Psoas muscle (tissue), 8 donors: ENCODE measurements around the gene RPN1. TPM values are rescaled to one million over a fixed set of nuclear protein-coding genes. Genes with fewer than 3 reads are reported as not detected.

Experiments used
- ATAC-seq, 4 donors: fragments of 200-7000 bp; cut with Tn5 transposase; one replicate each; pipeline ENCODE4 v1.9.1; 2020; ENCODE audit warnings: moderate library complexity in 3 of 4, mild to moderate bottlenecking in 2 of 4
- DNase-seq, 2 donors: peaks; one replicate each; pipeline ENCODE4 v3.0.0-alpha.2; 2020
- H3K27ac ChIP-seq: fragments of 200-600 bp; one replicate; pipeline ENCODE4 v1.8.0; 2022
- H3K27me3 ChIP-seq, 3 donors: fragments of 200-600 bp in 1 of 3; one replicate each; pipeline versions ENCODE4 v1.6.1 to v1.8.0; 2013 to 2022; ENCODE audit warnings: low read length in 2 of 3, mild to moderate bottlenecking in 2 of 3, moderate library complexity in 1 of 3; ENCODE audit not compliant: insufficient read depth in 3 of 3
- H3K36me3 ChIP-seq, 2 donors: fragments of 200-600 bp in 1 of 2; one replicate each; pipeline versions ENCODE4 v1.6.1 to v1.8.0; 2013 to 2022; ENCODE audit warnings: low read depth in 1 of 2, mild to moderate bottlenecking in 1 of 2, moderate library complexity in 1 of 2; ENCODE audit not compliant: insufficient read depth in 1 of 2
- H3K4me1 ChIP-seq: fragments of 200-600 bp; one replicate; pipeline ENCODE4 v1.8.0; 2022
- H3K4me3 ChIP-seq: fragments of 200-600 bp; one replicate; pipeline ENCODE4 v1.8.0; 2022; ENCODE audit warnings: mild to moderate bottlenecking
- H3K9me3 ChIP-seq: fragments of 200-600 bp; one replicate; pipeline ENCODE4 v1.8.0; 2022
- CTCF ChIP-seq: fragments of 200-600 bp; IDR thresholded peaks from one replicate; pipeline ENCODE4 v1.8.0; 2022; ENCODE audit warnings: antibody characterized with exemption
- WGBS, 3 donors: extraction: QIAGEN DNeasy Blood & Tissue Kit; methylation state at CpG; one replicate each; pipeline versions ENCODE4 v1.1.6 to v1.1.7; 2013; 5-methylcytosine and 5-hydroxymethylcytosine counted together
- intact Hi-C, 2 donors: fragments of 100-400 bp; cut with DNase I; formaldehyde crosslinking; loops; one replicate each; pipeline versions ENCODE4 v1.11.0 to v1.14.2; 2022
- polyA plus RNA-seq, 3 donors: library from polyadenylated mRNA; stranded (reverse); fragments of 200-250 nt; gene quantifications; one replicate each; pipeline ENCODE4 v1.2.3, GENCODE V29; 2013
- total RNA-seq, 4 donors: library from RNA; stranded (reverse); fragmentation: NEBNext Ultra II Directional in 2 of 4; extraction: Animal tissue kit (Norgen Biotek cat#: 25700) in 2 of 4; gene quantifications; one replicate each; pipeline versions ENCODE4 v1.2.1 to v1.2.4, GENCODE V29; 2021 to 2023
- donor health status: healthy with polysubstance abuse.
- donor health status: DM: no; HTN: no; CAD: no; lungs with moderate emphysema.
- donor health status: Bipolar disorder and iron deficiency.
- donor health status: healthy.
- donor health status: DM: yes; HTN: yes; CAD: no.
- donor health status: DM: no; HTN: no; CAD: no.
- donor health status: DM: no; HTN: no; CAD: no.
- donor health status: DM: yes; HTN: yes; CAD: no.

The RPN1 gene
- total and polyA plus RNA-seq, 7 donors = 55.5 to 197 (median 110) TPM

GRCh38 chr3:128575777-128576176 is 74.8 kb downstream of the RPN1 start:
- peak in 1 of 4 donors; percentile 41 for ATAC-seq
- WGBS, 3 donors = 51 to 56% (median 53%) methylated on average over 12 of the region's 12 CpGs
- no peak for TF ChIP-seq CTCF
- Histone ChIP-seq H3K36me3 (no peaks in the 10 kb centered on the region), H3K27ac (no peak overlapping the region), H3K4me3 (no peak overlapping the region), H3K9me3 (no peaks in the 10 kb centered on the region), H3K4me1 (no peaks in the 10 kb centered on the region), H3K27me3 (peaks cover 0 to 11% (median 0%) of the 10 kb centered on the region in 3 donors)
- DNase-seq = no peak
- intact Hi-C loops = no loop called here

GRCh38 chr3:128573707-128574162 is 76.9 kb downstream of the RPN1 start:
- TF ChIP-seq CTCF = no peak
- ATAC-seq = peak in 2 of 4 donors; percentile 35 to 57
- H3K4me3 ChIP-seq = no peak overlapping the region
- no peaks in the 10 kb centered on the region for H3K4me1 ChIP-seq
- H3K36me3 ChIP-seq = no peaks in the 10 kb centered on the region
- no peaks in the 10 kb centered on the region for H3K9me3 ChIP-seq
- DNase-seq = peak in 1 of 2 donors; percentile 59
- H3K27ac ChIP-seq = no peak overlapping the region
- peaks cover 0 to 11% (median 0%) of the 10 kb centered on the region in 3 donors for H3K27me3 ChIP-seq
- intact Hi-C loops = no loop called here
- 51 to 55% (median 54%) methylated on average over 14 of the region's 14 CpGs for WGBS, 3 donors

- Histone ChIP-seq H3K27me3 (peaks cover 0 to 13% (median 0%) of the 10 kb centered on the region in 3 donors), H3K27ac (no peak overlapping the region), H3K9me3 (no peaks in the 10 kb centered on the region), H3K36me3 (no peaks in the 10 kb centered on the region), H3K4me3 (no peak overlapping the region), H3K4me1 (no peaks in the 10 kb centered on the region)
- DNase-seq = no peak
- 23 to 33% (median 25%) methylated on average over 5 to 6 of the region's 6 CpGs for WGBS, 3 donors
- no peak for TF ChIP-seq CTCF
- intact Hi-C loops = no loop called here
- no peak for ATAC-seq
These were observed 77.5 kb downstream of the RPN1 start for GRCh38 chr3:128573160-128573559.

- intact Hi-C loops = no loop called here
- ATAC-seq (no peak), DNase-seq (no peak)
- Histone ChIP-seq H3K9me3 (no peaks in the 10 kb centered on the region), H3K4me3 (no peak overlapping the region), H3K27me3 (peaks cover 0 to 17% (median 0%) of the 10 kb centered on the region in 3 donors), H3K4me1 (no peaks in the 10 kb centered on the region), H3K36me3 (no peaks in the 10 kb centered on the region), H3K27ac (no peak overlapping the region)
- no peak for TF ChIP-seq CTCF
- WGBS, 3 donors = 40 to 42% (median 41%) methylated on average over 5 of the region's 5 CpGs
These were observed 77.9 kb downstream of the RPN1 start for GRCh38 chr3:128572644-128573105.

- Histone ChIP-seq H3K27ac (no peak overlapping the region), H3K4me1 (no peaks in the 10 kb centered on the region), H3K9me3 (no peaks in the 10 kb centered on the region), H3K36me3 (no peaks in the 10 kb centered on the region), H3K4me3 (no peak overlapping the region), H3K27me3 (peaks cover 0 to 14% (median 0%) of the 10 kb centered on the region in 3 donors)
- ATAC-seq (no peak), DNase-seq (no peak)
- intact Hi-C loops = no loop called here
- TF ChIP-seq CTCF = no peak
- WGBS, 3 donors = 77 to 86% (median 83%) methylated on average over 13 of the region's 13 CpGs
These were observed 78.6 kb downstream of the RPN1 start for GRCh38 chr3:128572013-128572412.
